Mucosa of descending colon (tissue), 3 donors: ENCODE measurements around the gene NAA80. TPM values are rescaled to one million over a fixed set of nuclear protein-coding genes. Genes with fewer than 3 reads are reported as not detected.

ENCODE experiments used
- ATAC-seq: fragments of 200-7000 bp; cut with Tn5 transposase; one replicate; pipeline ENCODE4 v1.9.1; 2020; ENCODE audit warnings: mild to moderate bottlenecking, moderate library complexity
- DNase-seq, 3 donors: peaks; one replicate each; pipeline ENCODE4 v3.0.0-alpha.2; 2020
- H3K36me3 ChIP-seq: fragments of 200-600 bp; one replicate; pipeline ENCODE4 v1.8.0; 2021; ENCODE audit warnings: low read depth, mild to moderate bottlenecking
- H3K4me1 ChIP-seq: fragments of 200-600 bp; one replicate; pipeline ENCODE4 v1.8.0; 2021; ENCODE audit warnings: low read depth, mild to moderate bottlenecking
- H3K4me3 ChIP-seq: fragments of 200-600 bp; one replicate; pipeline ENCODE4 v1.8.0; 2021; ENCODE audit warnings: mild to moderate bottlenecking
- H3K9me3 ChIP-seq: fragments of 200-600 bp; one replicate; pipeline ENCODE4 v1.8.0; 2021; ENCODE audit warnings: mild to moderate bottlenecking
- intact Hi-C, 2 donors: fragments of 100-400 bp; cut with DNase I in 1 of 2; cut with micrococcal nuclease in 1 of 2; formaldehyde crosslinking; loops; one replicate each; pipeline versions ENCODE4 v1.11.0 to v1.11.1; 2022; cut with DNase I, micrococcal nuclease
- total RNA-seq, 3 donors: library from RNA; stranded (reverse); fragmentation: NEBNext Ultra II Directional in 2 of 3; extraction: Animal tissue kit (Norgen Biotek cat#: 25700) in 2 of 3; gene quantifications; one replicate each; pipeline versions ENCODE4 v1.2.1 to v1.2.4, GENCODE V29; 2021 to 2023
- TF ChIP-seq, protein P1 (sequence below): fragments of 200-600 bp; IDR thresholded peaks from one replicate; pipeline ENCODE4 v1.8.0; 2022; ENCODE audit warnings: antibody characterized with exemption, mild to moderate bottlenecking
- donor health status: DM: no; HTN: no; CAD: no; lungs with moderate emphysema.
- donor health status: DM: no; HTN: no; CAD: no.
- donor health status: DM: no; HTN: yes; CAD: no.

Gene NAA80
- total RNA-seq, 3 donors from 2014 or later, result 7.0 to 10.1 (median 8.4) TPM

DNA sequence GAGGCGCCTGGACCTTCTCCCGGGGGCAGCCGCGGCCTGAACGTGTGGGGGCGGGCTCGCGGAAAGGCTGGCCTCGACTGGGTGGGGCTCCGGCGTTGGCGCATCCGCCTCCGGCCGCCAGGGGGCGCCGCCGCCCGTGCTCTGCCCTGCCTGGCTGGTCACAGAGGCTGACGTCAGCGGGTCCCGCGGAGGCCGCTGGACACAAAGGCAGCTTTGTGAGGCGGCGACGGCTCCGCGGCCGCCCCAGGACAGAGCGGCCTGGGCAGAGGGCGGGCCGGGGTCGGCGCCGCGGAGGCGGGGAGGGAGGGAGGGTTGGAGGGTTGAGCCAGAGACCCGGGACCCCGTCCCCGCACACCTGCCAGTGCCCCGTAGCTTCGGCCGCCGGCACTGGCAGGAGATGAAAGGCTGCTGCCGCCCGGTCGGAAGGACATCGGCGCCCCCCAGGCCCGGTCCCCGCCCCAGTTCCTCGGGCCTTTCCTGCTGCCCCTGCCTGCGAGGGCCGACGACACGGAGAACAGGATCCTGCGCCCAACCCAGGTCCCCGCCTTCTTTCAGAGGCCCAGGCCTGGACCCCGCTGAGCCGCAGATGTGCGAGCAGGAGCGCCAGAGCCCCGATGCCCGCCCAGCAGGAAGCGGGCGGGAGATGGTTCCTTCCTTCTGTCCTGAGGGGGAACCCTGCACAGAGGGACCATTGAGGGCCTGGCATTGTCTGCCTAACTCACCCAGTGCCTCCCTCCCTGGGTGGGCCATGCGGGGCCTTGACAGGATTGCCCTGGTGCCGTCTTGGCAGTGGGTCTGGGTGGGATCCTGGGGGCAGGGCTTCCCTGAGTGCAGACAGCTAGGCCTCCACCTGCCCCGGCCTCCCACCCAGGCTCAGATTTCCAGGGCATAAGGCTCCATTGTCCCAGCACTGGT, 38.9 kb downstream of the NAA80 start:
- ATAC-seq (peak; percentile 96), DNase-seq (peak; percentile 94 to 96 (median 94))
- TF ChIP-seq, protein P1, sequence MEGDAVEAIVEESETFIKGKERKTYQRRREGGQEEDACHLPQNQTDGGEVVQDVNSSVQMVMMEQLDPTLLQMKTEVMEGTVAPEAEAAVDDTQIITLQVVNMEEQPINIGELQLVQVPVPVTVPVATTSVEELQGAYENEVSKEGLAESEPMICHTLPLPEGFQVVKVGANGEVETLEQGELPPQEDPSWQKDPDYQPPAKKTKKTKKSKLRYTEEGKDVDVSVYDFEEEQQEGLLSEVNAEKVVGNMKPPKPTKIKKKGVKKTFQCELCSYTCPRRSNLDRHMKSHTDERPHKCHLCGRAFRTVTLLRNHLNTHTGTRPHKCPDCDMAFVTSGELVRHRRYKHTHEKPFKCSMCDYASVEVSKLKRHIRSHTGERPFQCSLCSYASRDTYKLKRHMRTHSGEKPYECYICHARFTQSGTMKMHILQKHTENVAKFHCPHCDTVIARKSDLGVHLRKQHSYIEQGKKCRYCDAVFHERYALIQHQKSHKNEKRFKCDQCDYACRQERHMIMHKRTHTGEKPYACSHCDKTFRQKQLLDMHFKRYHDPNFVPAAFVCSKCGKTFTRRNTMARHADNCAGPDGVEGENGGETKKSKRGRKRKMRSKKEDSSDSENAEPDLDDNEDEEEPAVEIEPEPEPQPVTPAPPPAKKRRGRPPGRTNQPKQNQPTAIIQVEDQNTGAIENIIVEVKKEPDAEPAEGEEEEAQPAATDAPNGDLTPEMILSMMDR, result peak; percentile 98
- no peaks in the 10 kb centered on the region for H3K9me3 ChIP-seq
- H3K4me3 ChIP-seq, result peak overlapping the region; percentile 24
- H3K36me3 ChIP-seq, result peaks cover 6% of the 10 kb centered on the region
- intact Hi-C loops, result no loop called here
- peaks cover 17% of the 10 kb centered on the region for H3K4me1 ChIP-seq

DNA sequence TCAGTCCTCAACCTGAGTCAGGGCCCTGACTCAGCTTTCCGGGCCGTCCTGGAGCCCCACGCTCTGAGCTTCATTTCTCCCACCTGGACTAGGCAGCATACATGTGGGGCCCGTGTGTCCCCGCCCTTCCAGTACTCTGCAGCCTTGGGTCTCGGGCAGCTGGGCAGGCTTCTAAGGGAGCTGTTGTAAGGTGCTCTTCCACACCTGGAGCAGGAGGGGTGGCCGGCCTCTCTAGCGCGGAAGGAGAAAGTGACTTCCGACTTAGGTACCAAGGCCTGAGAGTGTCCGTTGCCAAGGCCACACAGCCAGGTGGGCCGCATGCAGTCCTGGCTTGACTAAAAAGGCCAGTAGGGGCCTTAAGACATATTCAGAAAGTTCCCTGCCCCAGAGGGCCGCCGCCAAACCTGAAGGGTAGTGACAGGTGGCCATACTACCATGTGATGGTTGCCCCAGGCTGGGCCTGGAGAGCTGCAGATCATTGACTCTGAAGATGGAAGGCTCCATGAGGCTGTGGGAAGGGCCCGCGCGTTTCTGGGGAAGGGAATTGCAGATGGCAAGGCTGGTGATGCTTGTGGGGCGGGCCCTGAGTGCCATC, 39.7 kb downstream of the NAA80 start:
- Histone ChIP-seq H3K4me3 (peak overlapping the region; percentile 24), H3K4me1 (peaks cover 15% of the 10 kb centered on the region), H3K36me3 (peaks cover 6% of the 10 kb centered on the region), H3K9me3 (no peaks in the 10 kb centered on the region)
- DNase-seq, result no peak
- TF ChIP-seq, protein P1, result no peak
- intact Hi-C loops, result no loop called here
- ATAC-seq, result peak; percentile 9

DNA sequence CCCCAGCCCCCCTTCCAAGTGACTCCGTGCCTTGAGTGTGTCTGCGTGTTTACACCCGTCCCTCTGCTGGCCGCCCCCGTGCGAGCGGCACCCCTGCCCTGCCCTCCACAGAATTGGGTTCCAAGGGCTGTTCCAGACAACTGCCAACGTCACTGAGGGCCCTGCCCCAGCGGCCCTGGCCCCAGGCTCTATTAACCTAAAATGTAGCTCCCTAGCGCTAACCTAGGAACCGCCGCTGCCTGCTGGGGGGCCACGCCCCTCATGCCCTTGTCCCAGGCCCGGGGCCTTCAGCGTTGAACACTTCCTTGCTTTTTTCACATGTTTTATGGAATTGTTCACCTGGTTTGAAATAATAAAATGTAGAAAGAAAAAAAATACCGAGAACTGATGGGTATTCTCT, 40.2 kb downstream of the NAA80 start:
- no peaks in the 10 kb centered on the region for H3K9me3 ChIP-seq
- no peak overlapping the region for H3K4me3 ChIP-seq
- DNase-seq (no peak), ATAC-seq (no peak)
- TF ChIP-seq, protein P1, result no peak
- H3K36me3 ChIP-seq, result peaks cover 6% of the 10 kb centered on the region
- intact Hi-C loops, result no loop called here
- H3K4me1 ChIP-seq, result peaks cover 13% of the 10 kb centered on the region

DNA sequence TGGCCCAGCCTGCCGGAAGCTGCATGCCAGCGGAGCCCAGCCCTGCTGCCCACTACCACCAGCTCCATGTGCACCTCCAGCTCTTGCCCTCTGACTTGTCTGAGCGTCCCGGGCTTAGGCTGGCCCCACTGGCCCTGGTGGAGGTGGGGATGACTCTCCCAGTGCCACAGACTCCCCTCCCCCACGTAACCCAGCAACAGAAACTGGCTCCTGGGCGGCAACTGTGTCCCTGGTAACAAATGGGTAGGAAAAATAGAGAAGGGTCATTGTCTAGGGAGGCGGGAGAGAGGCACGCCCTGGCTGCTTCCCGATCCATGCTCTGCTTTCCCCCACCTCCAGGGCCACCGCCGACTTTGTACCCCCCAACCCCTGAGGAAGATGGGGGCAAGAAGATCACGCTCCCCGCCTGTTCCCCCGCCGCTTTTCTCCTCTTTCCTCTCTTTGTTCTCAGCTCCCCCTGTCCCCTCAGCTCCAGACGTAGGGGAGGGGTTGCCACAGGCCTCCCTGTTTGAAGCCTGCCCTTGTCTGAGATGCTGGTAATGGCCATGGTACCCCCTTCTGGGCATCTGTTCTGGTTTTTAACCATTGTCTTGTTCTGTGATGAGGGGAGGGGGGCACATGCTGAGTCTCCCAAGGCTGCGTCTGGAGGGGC, 41.0 kb downstream of the NAA80 start:
- peaks cover 6% of the 10 kb centered on the region for H3K36me3 ChIP-seq
- no peak for DNase-seq
- intact Hi-C loops, result no loop called here
- TF ChIP-seq, protein P1, result no peak
- H3K9me3 ChIP-seq, result no peaks in the 10 kb centered on the region
- no peak overlapping the region for H3K4me3 ChIP-seq
- ATAC-seq, result no peak
- peaks cover 13% of the 10 kb centered on the region for H3K4me1 ChIP-seq

DNA sequence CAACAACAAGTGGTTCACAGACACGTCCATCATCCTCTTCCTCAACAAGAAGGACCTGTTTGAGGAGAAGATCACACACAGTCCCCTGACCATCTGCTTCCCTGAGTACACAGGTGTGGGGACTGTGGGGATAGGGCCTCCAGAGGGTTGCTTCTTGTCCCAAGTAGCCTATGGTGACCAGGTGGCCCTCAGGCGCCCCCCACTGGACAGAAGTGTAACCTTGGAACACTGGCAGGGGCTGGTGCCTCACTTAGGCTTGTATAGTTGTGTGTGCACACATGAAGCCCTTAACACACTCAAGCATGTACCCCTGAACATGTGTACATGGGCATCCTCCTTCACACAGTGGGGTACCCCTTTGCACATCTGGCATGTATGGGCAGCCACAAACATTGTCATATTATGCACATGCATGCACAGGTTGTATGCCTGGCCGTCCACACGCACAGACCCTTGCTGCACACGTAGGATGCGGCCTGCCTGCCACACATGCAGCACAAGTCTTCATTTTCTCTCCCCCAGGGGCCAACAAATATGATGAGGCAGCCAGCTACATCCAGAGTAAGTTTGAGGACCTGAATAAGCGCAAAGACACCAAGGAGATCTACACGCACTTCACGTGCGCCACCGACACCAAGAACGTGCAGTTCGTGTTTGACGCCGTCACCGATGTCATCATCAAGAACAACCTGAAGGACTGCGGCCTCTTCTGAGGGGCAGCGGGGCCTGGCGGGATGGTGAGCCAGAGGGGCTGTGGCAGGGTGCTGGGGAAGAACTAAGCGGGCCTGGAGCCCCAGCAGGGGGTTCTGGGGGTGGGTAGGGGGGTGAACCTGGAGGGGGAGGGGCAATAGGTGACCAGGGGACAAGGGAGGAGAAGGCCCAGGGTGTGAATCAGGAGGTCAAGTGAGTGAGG, 42.0 kb downstream of the NAA80 start:
- TF ChIP-seq, protein P1, result peak; percentile 48
- Histone ChIP-seq H3K4me1 (peaks cover 13% of the 10 kb centered on the region), H3K4me3 (no peak overlapping the region), H3K9me3 (no peaks in the 10 kb centered on the region), H3K36me3 (peaks cover 6% of the 10 kb centered on the region)
- DNase-seq (peak in 2 of 3 donors; percentile 76), ATAC-seq (peak; percentile 10)
- intact Hi-C loops, result no loop called here
